ENCODE measurements around the gene ATP5PO. TPM values are rescaled to one million over a fixed set of nuclear protein-coding genes. Genes with fewer than 3 reads are reported as not detected.
"Not testable (repeated sequence)": the region's sequence is repeated elsewhere in the genome, so short reads cannot be mapped to it uniquely, and the experiment has no call there.

ATP5PO gene
- total and polyA plus RNA-seq, 2 donors (not counting 1 experiment from before 2014, with no cell fraction given), result 123 to 139 TPM

DNA sequence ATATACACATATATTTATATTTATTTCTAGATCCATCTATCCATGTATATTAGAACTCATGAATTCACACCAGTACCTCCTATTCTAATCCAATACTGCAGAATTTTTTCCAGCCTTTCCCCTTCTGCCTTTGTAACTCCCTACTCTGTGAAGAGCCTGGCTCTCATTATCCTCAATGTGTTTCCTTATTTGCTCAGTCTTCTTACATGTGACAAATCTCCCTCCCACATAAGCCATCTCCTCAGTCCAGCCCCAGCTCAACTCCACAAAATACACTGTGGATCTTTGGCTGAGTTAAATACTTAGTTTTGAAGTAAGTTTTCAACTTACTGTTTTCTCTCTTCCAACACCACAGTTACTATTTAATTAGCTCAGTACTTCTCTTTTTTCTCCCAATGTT, 45.7 kb downstream of the ATP5PO start:
- Histone ChIP-seq H3K4me3 (ENCODE audit: control extremely low read depth in 1 of 5, extremely low read depth in 1 of 5, insufficient read depth in 1 of 5, low read depth in 2 of 5, low read length in 4 of 5) (no peak overlapping the region), H3K4me2 (replicated peaks; ENCODE audit: low read depth, low read length, poor library complexity, severe bottlenecking) (no peak overlapping the region), H2AFZ (ENCODE audit: insufficient read depth, low read depth, low read length, poor library complexity, severe bottlenecking) (no peak overlapping the region), H3K4me1 (ENCODE audit: control insufficient read depth in 2 of 2, insufficient read depth in 2 of 2, low read length in 2 of 2) (no peaks in the 10 kb centered on the region), H3K36me3 (replicated peaks in 1 of 2; ENCODE audit: control extremely low read depth in 1 of 2, control insufficient read depth in 1 of 2, extremely low read depth in 1 of 2, insufficient read depth in 2 of 2, low read length in 1 of 2) (no peaks in the 10 kb centered on the region), H3K9me3 (ENCODE audit: control extremely low read depth in 1 of 3, control insufficient read depth in 2 of 3, insufficient read depth in 1 of 3, low read length in 2 of 3) (no peaks in the 10 kb centered on the region), H3K27ac (ENCODE audit: low read length in 2 of 2) (no peak overlapping the region), H3K27me3 (replicated peaks in 1 of 4; ENCODE audit: control extremely low read depth in 1 of 4, control insufficient read depth in 3 of 4, insufficient read depth in 4 of 4, low read length in 3 of 4) (no peaks in the 10 kb centered on the region), H3K9ac (ENCODE audit: low read length) (no peak overlapping the region), H3K79me2 (ENCODE audit: control insufficient read depth, insufficient read depth, low read length) (no peaks in the 10 kb centered on the region), H4K20me1 (ENCODE audit: control insufficient read depth, insufficient read depth, low read length, poor library complexity, severe bottlenecking) (no peaks in the 10 kb centered on the region)
- H3K4me1 Mint-ChIP-seq, result peaks cover 5% of the 10 kb centered on the region
- H3K27me3 Mint-ChIP-seq, result no peaks in the 10 kb centered on the region
- no peak overlapping the region for H3K4me3 Mint-ChIP-seq
- H3K9me3 Mint-ChIP-seq (ENCODE audit: insufficient read depth), result no peaks in the 10 kb centered on the region
- no peak overlapping the region for H3K27ac Mint-ChIP-seq
- DNase-seq, result no peak
- TF ChIP-seq, protein P1, sequence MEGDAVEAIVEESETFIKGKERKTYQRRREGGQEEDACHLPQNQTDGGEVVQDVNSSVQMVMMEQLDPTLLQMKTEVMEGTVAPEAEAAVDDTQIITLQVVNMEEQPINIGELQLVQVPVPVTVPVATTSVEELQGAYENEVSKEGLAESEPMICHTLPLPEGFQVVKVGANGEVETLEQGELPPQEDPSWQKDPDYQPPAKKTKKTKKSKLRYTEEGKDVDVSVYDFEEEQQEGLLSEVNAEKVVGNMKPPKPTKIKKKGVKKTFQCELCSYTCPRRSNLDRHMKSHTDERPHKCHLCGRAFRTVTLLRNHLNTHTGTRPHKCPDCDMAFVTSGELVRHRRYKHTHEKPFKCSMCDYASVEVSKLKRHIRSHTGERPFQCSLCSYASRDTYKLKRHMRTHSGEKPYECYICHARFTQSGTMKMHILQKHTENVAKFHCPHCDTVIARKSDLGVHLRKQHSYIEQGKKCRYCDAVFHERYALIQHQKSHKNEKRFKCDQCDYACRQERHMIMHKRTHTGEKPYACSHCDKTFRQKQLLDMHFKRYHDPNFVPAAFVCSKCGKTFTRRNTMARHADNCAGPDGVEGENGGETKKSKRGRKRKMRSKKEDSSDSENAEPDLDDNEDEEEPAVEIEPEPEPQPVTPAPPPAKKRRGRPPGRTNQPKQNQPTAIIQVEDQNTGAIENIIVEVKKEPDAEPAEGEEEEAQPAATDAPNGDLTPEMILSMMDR (IDR thresholded peaks at IDR 0.05), result no peak
- no peak for TF ChIP-seq EZH2 (IDR thresholded peaks at IDR 0.05; ENCODE audit: borderline replicate concordance, insufficient read depth, low read depth, low read length, poor library complexity, severe bottlenecking)
- ATAC-seq (ENCODE audit: low read depth), result no peak
- POLR2A ChIA-PET, result no interaction called here
- intact Hi-C loops (cut with micrococcal nuclease), result no loop called here
- CTCF ChIA-PET, result no interaction called here

DNA sequence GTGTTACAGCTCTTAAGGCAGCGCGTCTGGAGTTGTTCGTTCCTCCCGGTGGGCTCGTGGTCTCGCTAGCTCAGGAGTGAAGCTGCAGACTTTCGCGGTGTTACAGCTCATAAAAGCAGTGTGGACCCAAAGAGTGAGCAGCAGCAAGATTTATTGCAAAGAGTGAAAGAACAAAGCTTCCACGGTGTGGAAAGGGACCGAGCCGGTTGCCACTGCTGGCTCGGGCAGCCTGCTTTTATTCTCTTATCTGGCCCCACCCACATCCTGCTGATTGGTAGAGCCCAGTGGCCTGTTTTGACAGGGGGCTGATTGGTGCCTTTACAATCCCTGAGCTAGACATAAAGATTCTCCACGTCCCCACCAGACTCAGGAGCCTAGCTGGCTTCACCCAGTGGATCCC, 47.7 kb downstream of the ATP5PO start:
- H4K20me1 ChIP-seq (ENCODE audit: control insufficient read depth, insufficient read depth, low read length, poor library complexity, severe bottlenecking); H3K27ac ChIP-seq (ENCODE audit: low read length in 2 of 2); H3K4me1 Mint-ChIP-seq; H3K36me3 ChIP-seq (replicated peaks in 1 of 2; ENCODE audit: control extremely low read depth in 1 of 2, control insufficient read depth in 1 of 2, extremely low read depth in 1 of 2, insufficient read depth in 2 of 2, low read length in 1 of 2); intact Hi-C loops (cut with micrococcal nuclease); H3K9me3 Mint-ChIP-seq (ENCODE audit: insufficient read depth); H3K27ac Mint-ChIP-seq; H3K9ac ChIP-seq (ENCODE audit: low read length); H3K9me3 ChIP-seq (ENCODE audit: control extremely low read depth in 1 of 3, control insufficient read depth in 2 of 3, insufficient read depth in 1 of 3, low read length in 2 of 3); DNase-seq; H3K4me1 ChIP-seq (ENCODE audit: control insufficient read depth in 2 of 2, insufficient read depth in 2 of 2, low read length in 2 of 2); CTCF ChIA-PET; H3K4me2 ChIP-seq (replicated peaks; ENCODE audit: low read depth, low read length, poor library complexity, severe bottlenecking); ATAC-seq (ENCODE audit: low read depth); H3K4me3 ChIP-seq (ENCODE audit: control extremely low read depth in 1 of 5, extremely low read depth in 1 of 5, insufficient read depth in 1 of 5, low read depth in 2 of 5, low read length in 4 of 5); POLR2A ChIA-PET; H3K27me3 ChIP-seq (replicated peaks in 1 of 4; ENCODE audit: control extremely low read depth in 1 of 4, control insufficient read depth in 3 of 4, insufficient read depth in 4 of 4, low read length in 3 of 4); H2AFZ ChIP-seq (ENCODE audit: insufficient read depth, low read depth, low read length, poor library complexity, severe bottlenecking); H3K79me2 ChIP-seq (ENCODE audit: control insufficient read depth, insufficient read depth, low read length); H3K27me3 Mint-ChIP-seq: not testable (repeated sequence)
- H3K4me3 Mint-ChIP-seq, result peak overlapping the region; percentile 76
- WGBS (ENCODE audit: insufficient coverage), result 54% methylated on average over 10 of the region's 13 CpGs

All from B cell (primary cell).